Gastroesophageal sphincter (tissue), 4 donors: ENCODE results near the gene C2orf76. TPM values are rescaled to one million over a fixed set of nuclear protein-coding genes. Genes with fewer than 3 reads are reported as not detected.
A peak's percentile ranks its signal among the peaks of the same experiment; 100 is the strongest.
"Not testable (repeated sequence)": the region's sequence is repeated elsewhere in the genome, so short reads cannot be mapped to it uniquely, and the experiment has no call there.

ENCODE experiments used
- ATAC-seq: fragments of 150-250 bp; one replicate; pipeline ENCODE4 v1.9.1; 2016; ENCODE audit warnings: mild to moderate bottlenecking, moderate library complexity
- H3K27ac ChIP-seq, 4 donors: fragments of 200-600 bp; sonication (generic) in 3 of 4; 1 replicate in 3 of 4; 2 replicates in 1 of 4; pipeline ENCODE4 v1.5.1; 2016 to 2019
- H3K27me3 ChIP-seq: fragments of 200-600 bp; sonication (generic); one replicate; pipeline ENCODE4 v1.5.1; 2019
- H3K36me3 ChIP-seq, 2 donors: fragments of 200-600 bp; sonication (generic); one replicate each; pipeline ENCODE4 v1.5.1; 2019; ENCODE audit warnings: control low read depth in 1 of 2
- H3K4me1 ChIP-seq, 3 donors: fragments of 200-600 bp; sonication (generic); 1 replicate in 2 of 3; 2 replicates in 1 of 3; pipeline ENCODE4 v1.5.1; 2016 to 2019; ENCODE audit warnings: control low read depth in 2 of 3
- H3K4me3 ChIP-seq, 2 donors: fragments of 200-600 bp; sonication (generic); one replicate each; pipeline ENCODE4 v1.5.1; 2019; ENCODE audit warnings: mild to moderate bottlenecking in 1 of 2, moderate library complexity in 1 of 2
- H3K9me3 ChIP-seq, 3 donors: fragments of 200-600 bp; sonication (generic); one replicate each; pipeline ENCODE4 v1.5.1; 2017 to 2019; ENCODE audit warnings: control low read depth in 2 of 3
- CTCF ChIP-seq, 4 experiments: fragments of 200-600 bp in 2 of 4; fragments of 450-650 bp in 2 of 4; sonication (generic) in 1 of 4; IDR thresholded peaks; one replicate each; pipeline ENCODE4 v1.5.1; 2017 to 2019; ENCODE audit warnings: antibody characterized with exemption in 4 of 4, mild to moderate bottlenecking in 2 of 4, moderate library complexity in 2 of 4
- EP300 ChIP-seq: sonication (generic); formaldehyde crosslinking; IDR thresholded peaks from one replicate; pipeline ENCODE4 v1.6.1; 2017; ENCODE audit warnings: antibody characterized with exemption, mild to moderate bottlenecking
- POLR2A ChIP-seq, 2 donors: fragments of 450-650 bp; IDR thresholded peaks; one replicate each; pipeline ENCODE4 v1.6.1; 2017; ENCODE audit warnings: antibody characterized with exemption in 2 of 2, mild to moderate bottlenecking in 2 of 2, moderate library complexity in 1 of 2
- POLR2AphosphoS5 ChIP-seq: sonication (generic); formaldehyde crosslinking; IDR thresholded peaks from one replicate; pipeline ENCODE4 v1.6.1; 2017; ENCODE audit warnings: antibody characterized with exemption
- WGBS, 2 donors: methylation state at CpG; one replicate each; pipeline ENCODE4 v1.1.5; 2018; ENCODE audit warnings: low coverage in 1 of 2; 5-methylcytosine and 5-hydroxymethylcytosine counted together
- total RNA-seq, 4 donors: library from RNA; depleted of rRNA; stranded (reverse); fragments of >200 nt; gene quantifications; one replicate each; pipeline ENCODE4 v1.1.0, GENCODE V29; 2016

Gene C2orf76
- total RNA-seq, 4 donors from 2014 or later: 9.2 to 17.3 (median 11.9) TPM

- no peak for TF ChIP-seq CTCF (IDR thresholded peaks at IDR 0.05)
- peaks cover 0 to 6% (median 0%) of the 10 kb centered on the region in 3 donors for H3K9me3 ChIP-seq
- no peak overlapping the region for H3K4me3 ChIP-seq
- H3K27ac ChIP-seq: no peak overlapping the region
- WGBS, 2 donors: 54% methylated on average over 3 of the region's 5 CpGs; no CpG with 5 or more reads in 1 of the 2 donors
- no peaks in the 10 kb centered on the region for H3K4me1 ChIP-seq
- peaks cover 6% of the 10 kb centered on the region for H3K27me3 ChIP-seq
- peak; percentile 61 for ATAC-seq
- no peaks in the 10 kb centered on the region for H3K36me3 ChIP-seq
Observed at GRCh38 chr2:119408221-119408619, 41.6 kb upstream of the C2orf76 start.

- Histone ChIP-seq H3K9me3 (peaks cover 0 to 6% (median 0%) of the 10 kb centered on the region in 3 donors), H3K4me3 (no peak overlapping the region), H3K27me3 (peaks cover 6% of the 10 kb centered on the region), H3K27ac (no peak overlapping the region), H3K4me1 (no peaks in the 10 kb centered on the region), H3K36me3 (no peaks in the 10 kb centered on the region)
- no peak for TF ChIP-seq POLR2A (IDR thresholded peaks at IDR 0.05)
- peak in 3 of 4 experiments; percentile 76 to 88 (median 85) for TF ChIP-seq CTCF (IDR thresholded peaks at IDR 0.05)
- WGBS, 2 donors: 43 to 51% methylated on average over 5 of the region's 7 CpGs
- ATAC-seq: peak; percentile 62
Observed at GRCh38 chr2:119407430-119408220, 41.0 kb upstream of the C2orf76 start.

- WGBS, 2 donors: 90% methylated on average over 2 of the region's 2 CpGs; no CpG with 5 or more reads in 1 of the 2 donors
- no peaks in the 10 kb centered on the region for H3K36me3 ChIP-seq
- TF ChIP-seq CTCF (IDR thresholded peaks at IDR 0.05) (no peak), POLR2A (IDR thresholded peaks at IDR 0.05) (no peak), EP300 (no peak), POLR2AphosphoS5 (no peak)
Observed at GRCh38 chr2:119405151-119405550, 38.5 kb upstream of the C2orf76 start.

GRCh38 chr2:119403618-119404017 lies 37.0 kb upstream of the C2orf76 start:
- H3K27ac ChIP-seq, ATAC-seq, H3K36me3 ChIP-seq, H3K9me3 ChIP-seq, H3K27me3 ChIP-seq, H3K4me1 ChIP-seq, H3K4me3 ChIP-seq: not testable (repeated sequence)
- WGBS, 2 donors: 75 to 85% methylated on average over 6 to 12 of the region's 12 CpGs

More at GRCh38 chr2:119405151-119405550, 38.5 kb upstream of the C2orf76 start:
- no peak for ATAC-seq
- Histone ChIP-seq H3K27ac (no peak overlapping the region), H3K9me3 (peaks cover 0 to 6% (median 0%) of the 10 kb centered on the region in 3 donors), H3K27me3 (peaks cover 6% of the 10 kb centered on the region), H3K4me3 (no peak overlapping the region), H3K4me1 (no peaks in the 10 kb centered on the region)

GRCh38 chr2:119402645-119403560 lies 36.3 kb upstream of the C2orf76 start:
- no peak overlapping the region for H3K4me3 ChIP-seq
- WGBS, 2 donors: 65% methylated on average over 5 to 7 of the region's 10 CpGs
- no peaks in the 10 kb centered on the region for H3K36me3 ChIP-seq
- no peak overlapping the region for H3K27ac ChIP-seq
- peaks cover 6% of the 10 kb centered on the region for H3K27me3 ChIP-seq
- no peaks in the 10 kb centered on the region for H3K4me1 ChIP-seq
- peaks cover 0 to 6% (median 0%) of the 10 kb centered on the region in 3 donors for H3K9me3 ChIP-seq
- TF ChIP-seq EP300 (no peak), CTCF (IDR thresholded peaks at IDR 0.05) (no peak), POLR2AphosphoS5 (no peak), POLR2A (IDR thresholded peaks at IDR 0.05) (no peak)
- no peak for ATAC-seq
